ENCODE data around the gene ATAD1.

GRCh38 chr10:87759551-87759950 is 58.5 kb downstream of the ATAD1 start:
- TF ChIP-seq CTCF (IDR thresholded peaks at IDR 0.05; ENCODE audit: low read length) = no peak
- no peak for TF ChIP-seq EZH2 (IDR thresholded peaks at IDR 0.05; ENCODE audit: borderline replicate concordance, low read length)

All from OCI-LY1 (cell line).